Uterus (tissue), 2 donors: ENCODE results near the gene CAP1.

Experiments
- CTCF ChIP-seq, 4 experiments: fragments of 200-600 bp in 2 of 4; fragments of 450-650 bp in 2 of 4; sonication (generic) in 2 of 4; IDR thresholded peaks; one replicate each; pipeline ENCODE4 v1.5.1; 2016 to 2019; ENCODE audit warnings: antibody characterized with exemption in 4 of 4, mild to moderate bottlenecking in 2 of 4, moderate library complexity in 1 of 4
- POLR2A ChIP-seq, 2 donors: fragments of 450-650 bp; IDR thresholded peaks; one replicate each; pipeline ENCODE4 v1.6.1; 2016; ENCODE audit warnings: antibody characterized with exemption in 2 of 2, mild to moderate bottlenecking in 1 of 2, moderate library complexity in 1 of 2

- no peak for TF ChIP-seq CTCF (IDR thresholded peaks at IDR 0.05)
- no peak for TF ChIP-seq POLR2A (IDR thresholded peaks at IDR 0.05)
These were observed 52.4 kb downstream of the CAP1 start for GRCh38 chr1:40092706-40093639.
